Superior temporal gyrus (tissue), 1 donor: ENCODE measurements around the gene MAP1LC3B.

Source experiments
- DNase-seq: peaks from one replicate; pipeline ENCODE4 v3.0.0-alpha.2; 2016; ENCODE audit errors: extremely low spot score

Gene MAP1LC3B

DNA sequence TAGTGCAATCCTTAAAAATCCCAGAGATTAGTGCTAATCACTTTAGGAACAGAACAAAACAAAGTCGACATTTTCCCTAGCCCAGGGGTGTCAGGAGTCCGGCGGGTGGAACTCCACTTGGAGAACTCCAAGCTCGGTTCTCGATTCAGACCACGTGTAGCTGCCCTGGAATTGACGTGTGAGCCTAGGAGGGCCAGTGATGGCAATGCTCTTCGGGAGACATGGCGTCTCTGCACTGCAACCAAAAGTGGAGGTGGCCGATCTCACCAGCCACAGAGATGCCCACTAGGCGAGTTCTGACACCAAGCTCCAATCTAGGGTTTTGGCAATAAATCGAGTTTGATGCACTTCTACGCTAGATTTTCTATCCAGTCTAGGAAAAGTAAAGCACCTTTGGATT lies 17.6 kb downstream of the MAP1LC3B start:
- no peak for DNase-seq

DNA sequence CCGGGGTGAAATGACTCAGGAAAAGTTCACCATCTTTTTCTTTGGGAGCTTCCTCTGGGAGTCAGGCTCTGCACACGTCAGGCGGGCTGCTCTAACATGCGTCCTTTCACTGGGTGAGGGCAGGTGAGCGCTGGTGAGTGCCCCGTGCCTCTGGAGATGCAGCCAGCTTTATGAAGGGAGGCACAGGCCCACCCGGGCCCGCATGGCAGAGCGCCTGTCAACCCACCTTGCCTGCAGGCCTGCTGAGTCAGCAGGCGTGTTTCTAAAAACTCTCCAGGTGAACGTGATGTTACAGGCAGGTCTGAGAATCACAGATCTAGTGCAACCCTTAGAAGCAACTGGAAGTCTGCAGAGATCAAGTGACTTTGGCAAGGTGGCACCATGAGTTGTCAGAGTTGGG lies 18.4 kb downstream of the MAP1LC3B start:
- no peak for DNase-seq

DNA sequence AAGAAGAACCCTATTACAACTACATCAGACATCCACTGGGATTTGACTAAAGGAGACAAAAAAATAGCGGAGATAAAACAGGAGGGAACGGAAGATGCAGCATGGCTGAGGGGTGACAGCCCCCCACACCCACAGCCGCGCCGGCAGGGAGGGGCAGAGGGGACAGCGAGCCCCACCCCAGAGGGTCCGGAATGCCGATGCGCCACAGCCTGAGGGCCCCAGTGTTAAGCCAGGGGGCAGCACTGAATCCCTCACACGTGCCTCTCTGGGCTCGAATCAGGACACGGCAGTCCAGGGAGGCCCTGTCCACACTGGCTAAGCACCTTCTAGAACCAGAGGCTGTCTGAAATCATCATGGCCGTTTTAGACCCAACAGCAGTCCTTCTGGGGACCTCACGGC lies 18.8 kb downstream of the MAP1LC3B start:
- no peak for DNase-seq

GRCh38 chr16:87411375-87412271 lies 19.5 kb downstream of the MAP1LC3B start:
- DNase-seq: no peak

DNA sequence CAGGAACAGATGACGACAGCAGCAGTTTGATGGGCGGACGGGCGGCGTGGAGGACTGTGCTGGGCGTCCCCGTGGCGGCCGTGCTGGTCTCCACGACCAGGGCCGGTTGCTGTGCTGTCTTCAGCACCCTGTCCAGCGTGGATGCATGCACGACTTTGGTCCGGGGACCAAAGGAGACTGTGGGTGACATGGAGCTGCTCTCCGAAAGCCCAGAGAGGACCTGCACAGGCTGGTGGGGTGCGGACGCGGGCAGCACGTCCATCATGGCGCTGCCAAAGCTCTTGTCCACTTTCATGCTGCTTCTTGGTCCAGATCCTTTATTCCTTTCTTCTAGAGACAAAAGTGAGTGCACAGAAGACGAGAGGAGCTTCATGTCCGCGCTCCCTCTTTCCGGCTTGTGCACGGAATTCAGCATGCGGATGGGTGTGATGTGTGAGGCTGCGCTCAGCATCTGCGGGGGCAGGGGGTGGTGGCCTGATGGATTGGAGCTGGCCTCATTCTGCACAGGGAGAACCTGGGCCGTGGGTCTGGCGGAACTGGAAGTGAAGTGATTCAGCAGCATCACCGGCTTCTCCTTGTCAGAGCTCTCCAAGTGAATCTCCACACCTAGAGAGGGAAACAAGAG lies 20.3 kb downstream of the MAP1LC3B start:
- no peak for DNase-seq

GRCh38 chr16:87412996-87413421 lies 20.9 kb downstream of the MAP1LC3B start:
- no peak for DNase-seq

- no peak for DNase-seq
Observed at GRCh38 chr16:87414251-87414680, 22.1 kb downstream of the MAP1LC3B start.

DNA sequence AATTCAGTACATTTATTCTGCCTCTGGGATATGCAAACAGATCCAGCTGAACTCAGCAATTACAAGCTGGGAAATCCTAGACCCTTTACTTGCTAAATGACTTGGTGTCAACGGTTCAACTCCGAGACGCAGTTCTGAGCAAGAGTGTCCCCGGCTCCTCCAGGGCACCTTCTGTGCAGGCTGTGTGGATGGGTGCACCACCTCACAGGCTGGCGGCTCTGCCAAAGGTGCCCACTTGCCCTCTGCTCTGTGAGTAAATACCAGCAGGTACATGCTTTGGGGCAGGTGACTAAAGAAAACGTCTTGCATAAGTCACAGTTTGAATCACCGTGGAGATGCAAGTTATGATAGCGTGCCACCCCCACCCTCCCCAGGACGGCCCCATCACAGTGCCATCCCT lies 23.3 kb downstream of the MAP1LC3B start:
- DNase-seq: no peak

DNA sequence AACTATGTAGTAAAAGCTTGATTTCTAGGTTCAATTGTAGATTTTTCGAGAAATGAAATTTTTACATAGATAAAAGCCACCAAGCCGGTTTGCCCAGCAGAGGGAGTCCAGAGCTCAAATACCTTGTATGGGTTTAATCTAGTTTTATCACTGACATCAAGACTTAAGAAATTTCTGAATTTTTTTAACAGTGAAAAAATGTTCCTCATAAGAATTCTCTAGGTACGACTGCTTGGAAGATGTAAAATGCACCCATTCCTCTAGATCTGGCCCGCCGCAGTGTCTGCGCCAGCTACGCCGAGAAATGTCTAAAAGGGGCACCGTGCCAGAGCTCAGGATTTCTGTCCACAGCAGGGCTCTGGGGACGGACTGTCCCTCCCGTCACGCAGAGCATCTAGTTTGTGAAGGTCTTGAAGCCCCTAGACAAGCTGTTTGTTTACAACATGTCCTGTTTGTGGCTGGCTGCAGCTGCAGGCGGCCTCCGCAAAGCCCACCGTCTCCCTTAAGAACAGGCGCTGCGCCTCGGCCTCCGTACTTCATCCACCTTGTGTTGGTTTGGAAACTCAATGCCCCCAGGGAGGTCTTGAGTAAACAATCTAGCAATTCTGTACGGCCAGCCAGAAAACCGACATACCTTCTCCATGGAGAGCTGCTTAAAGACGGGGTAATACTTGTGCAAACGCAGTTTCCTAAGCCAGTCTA lies 24.8 kb downstream of the MAP1LC3B start:
- peak; percentile 74 for DNase-seq

- no peak for DNase-seq
Observed at GRCh38 chr16:87417528-87417910, 25.4 kb downstream of the MAP1LC3B start.

GRCh38 chr16:87418216-87418615 lies 26.1 kb downstream of the MAP1LC3B start:
- DNase-seq: no peak

- DNase-seq: no peak
Observed at GRCh38 chr16:87418644-87419043, 26.5 kb downstream of the MAP1LC3B start.

- DNase-seq: no peak
Observed at GRCh38 chr16:87420026-87421002, 28.2 kb downstream of the MAP1LC3B start.

DNA sequence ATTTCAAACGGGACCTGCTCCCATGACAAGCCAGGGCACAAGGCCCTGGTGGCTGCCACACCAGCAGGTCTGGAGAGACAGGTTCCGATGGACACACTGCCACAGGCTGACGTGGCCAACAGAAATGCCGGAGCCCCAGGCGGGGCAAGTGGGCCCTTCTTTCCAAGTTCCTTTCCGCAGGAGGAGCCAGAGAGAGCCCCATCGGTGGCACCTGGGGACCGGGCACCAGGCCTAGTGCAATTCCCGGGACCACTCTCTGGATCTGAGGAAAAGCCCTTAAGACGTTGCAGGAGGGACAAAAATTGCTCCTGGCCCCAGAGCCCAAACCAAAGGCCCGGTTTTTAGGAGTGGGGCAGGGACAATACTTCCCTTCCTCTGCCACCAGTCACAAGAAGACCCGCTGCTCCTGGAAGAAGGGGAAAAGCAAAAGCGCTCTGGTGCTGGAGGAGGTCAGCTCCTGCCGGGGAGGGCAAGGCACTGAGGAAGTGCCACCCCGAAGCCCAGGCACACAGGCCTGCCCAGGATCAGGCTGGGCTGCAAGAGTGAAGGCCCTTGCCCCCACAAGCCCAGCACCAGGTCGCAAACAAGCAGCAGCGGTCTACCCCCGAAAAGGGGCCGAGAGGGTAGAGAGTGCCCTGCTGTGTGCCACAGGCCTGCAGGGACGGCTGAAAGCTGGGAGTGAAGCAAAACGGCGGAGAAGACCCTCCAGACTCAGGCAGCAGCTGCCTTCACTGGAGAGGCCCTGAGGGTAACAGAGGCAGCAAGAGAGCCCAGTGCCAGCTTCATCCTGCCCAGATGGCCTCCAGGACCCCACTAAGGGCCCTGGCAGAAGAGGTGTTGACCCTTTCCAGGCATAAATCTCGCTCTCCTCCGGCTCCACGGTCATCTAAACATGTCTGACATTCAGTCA lies 29.1 kb downstream of the MAP1LC3B start:
- no peak for DNase-seq

DNA sequence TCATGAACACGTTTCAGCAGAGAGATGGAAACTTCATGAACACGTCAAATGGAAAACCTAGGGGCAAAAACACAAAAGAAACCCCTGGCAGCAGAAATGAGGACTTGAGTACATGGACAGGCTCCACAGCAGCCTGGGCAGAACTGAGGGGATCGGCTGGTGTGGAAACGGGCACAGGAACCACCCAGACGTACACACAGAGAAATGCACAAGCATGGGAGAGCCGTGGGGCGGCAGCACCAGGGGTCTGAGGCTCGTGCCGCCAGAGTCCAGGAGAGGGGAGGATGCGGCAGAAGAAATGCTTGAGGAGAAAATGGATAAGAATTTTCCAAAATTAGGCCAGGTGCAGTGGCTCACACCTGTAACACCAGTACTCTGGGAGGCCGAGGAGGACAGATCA lies 30.0 kb downstream of the MAP1LC3B start:
- DNase-seq: no peak

GRCh38 chr16:87423429-87423828 lies 31.3 kb downstream of the MAP1LC3B start:
- DNase-seq: no peak

DNA sequence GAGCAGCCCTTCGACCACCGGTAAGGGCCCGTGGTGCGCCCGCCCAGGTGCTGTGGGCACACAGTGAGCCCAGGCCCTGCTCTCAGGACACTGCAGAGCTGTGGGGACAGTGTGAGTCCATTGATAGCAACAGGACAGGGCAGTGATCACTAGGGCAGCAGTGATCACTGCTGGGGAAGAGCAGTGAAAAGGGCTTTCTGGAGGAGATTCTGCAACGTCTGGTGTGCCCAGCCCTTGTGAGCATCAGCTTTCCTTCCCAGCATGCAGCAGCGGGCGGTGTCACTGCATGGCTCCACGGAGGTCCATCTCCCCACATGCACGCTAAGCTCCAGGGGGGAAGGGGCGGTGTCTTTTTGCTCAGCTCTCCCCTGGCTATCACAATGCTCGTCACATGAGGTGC lies 32.1 kb downstream of the MAP1LC3B start:
- DNase-seq: no peak

GRCh38 chr16:87425941-87426340 lies 33.8 kb downstream of the MAP1LC3B start:
- DNase-seq: no peak

- no peak for DNase-seq
Observed at GRCh38 chr16:87426423-87427215, 34.5 kb downstream of the MAP1LC3B start.
